Retinal pigment epithelial cell (primary cell): ENCODE measurements around the gene CARNS1.
"Not testable (repeated sequence)": the region's sequence is repeated elsewhere in the genome, so short reads cannot be mapped to it uniquely, and the experiment has no call there.

Experiments used
- DNase-seq: peaks from one replicate; pipeline ENCODE4 v3.0.0-alpha.2; 2010; ENCODE audit warnings: low read depth
- H3K4me3 ChIP-seq: 2 replicates; pipeline ENCODE4 v1.5.1; 2011; ENCODE audit warnings: mild to moderate bottlenecking, low read length, control low read depth, moderate library complexity
- TF ChIP-seq, protein P1 (sequence below): conservative IDR thresholded peaks from 2 replicates; pipeline ENCODE4 v1.5.1; 2011; ENCODE audit warnings: low read depth, low read length, control low read depth, inconsistent platforms

The CARNS1 gene

DNA sequence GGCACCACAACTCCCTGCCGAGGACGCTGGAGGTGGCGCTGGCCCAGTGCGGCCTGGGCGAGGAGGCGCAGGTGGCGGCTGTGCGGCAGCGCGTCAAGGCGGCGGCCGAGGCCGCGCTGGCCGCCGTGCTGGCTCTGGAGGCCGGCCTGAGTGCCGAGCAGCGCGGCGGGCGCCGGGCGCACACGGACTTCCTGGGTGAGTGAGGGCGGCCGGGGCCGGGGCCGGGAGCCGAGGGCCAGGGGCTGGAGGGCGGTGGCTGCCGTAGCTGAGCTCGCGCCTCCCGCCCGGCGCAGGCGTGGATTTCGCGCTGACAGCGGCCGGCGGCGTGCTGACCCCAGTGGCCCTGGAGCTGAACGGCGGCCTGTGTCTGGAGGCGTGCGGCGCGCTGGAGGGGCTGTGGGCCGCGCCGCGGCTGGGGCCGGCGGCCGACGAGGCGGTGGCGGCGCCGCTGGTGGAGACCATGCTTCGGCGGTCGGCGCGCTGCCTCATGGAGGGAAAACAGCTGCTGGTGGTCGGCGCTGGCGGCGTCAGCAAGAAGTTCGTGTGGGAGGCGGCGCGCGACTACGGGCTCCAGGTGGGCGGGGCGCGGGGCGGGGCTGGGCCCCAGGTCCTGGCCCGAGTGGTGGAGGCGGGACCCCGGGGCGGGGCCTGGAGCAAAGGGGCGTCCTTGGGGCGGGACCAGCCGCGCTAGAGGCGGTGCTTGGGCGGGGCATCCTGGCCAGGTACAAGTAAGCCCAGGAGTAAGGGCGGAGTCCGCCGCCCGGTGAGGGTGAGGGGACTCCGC is 5.4 kb downstream of the CARNS1 start:
- TF ChIP-seq, protein P1, sequence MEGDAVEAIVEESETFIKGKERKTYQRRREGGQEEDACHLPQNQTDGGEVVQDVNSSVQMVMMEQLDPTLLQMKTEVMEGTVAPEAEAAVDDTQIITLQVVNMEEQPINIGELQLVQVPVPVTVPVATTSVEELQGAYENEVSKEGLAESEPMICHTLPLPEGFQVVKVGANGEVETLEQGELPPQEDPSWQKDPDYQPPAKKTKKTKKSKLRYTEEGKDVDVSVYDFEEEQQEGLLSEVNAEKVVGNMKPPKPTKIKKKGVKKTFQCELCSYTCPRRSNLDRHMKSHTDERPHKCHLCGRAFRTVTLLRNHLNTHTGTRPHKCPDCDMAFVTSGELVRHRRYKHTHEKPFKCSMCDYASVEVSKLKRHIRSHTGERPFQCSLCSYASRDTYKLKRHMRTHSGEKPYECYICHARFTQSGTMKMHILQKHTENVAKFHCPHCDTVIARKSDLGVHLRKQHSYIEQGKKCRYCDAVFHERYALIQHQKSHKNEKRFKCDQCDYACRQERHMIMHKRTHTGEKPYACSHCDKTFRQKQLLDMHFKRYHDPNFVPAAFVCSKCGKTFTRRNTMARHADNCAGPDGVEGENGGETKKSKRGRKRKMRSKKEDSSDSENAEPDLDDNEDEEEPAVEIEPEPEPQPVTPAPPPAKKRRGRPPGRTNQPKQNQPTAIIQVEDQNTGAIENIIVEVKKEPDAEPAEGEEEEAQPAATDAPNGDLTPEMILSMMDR = no peak
- DNase-seq = peak; percentile 46
- H3K4me3 ChIP-seq = peak overlapping the region; percentile 10

DNA sequence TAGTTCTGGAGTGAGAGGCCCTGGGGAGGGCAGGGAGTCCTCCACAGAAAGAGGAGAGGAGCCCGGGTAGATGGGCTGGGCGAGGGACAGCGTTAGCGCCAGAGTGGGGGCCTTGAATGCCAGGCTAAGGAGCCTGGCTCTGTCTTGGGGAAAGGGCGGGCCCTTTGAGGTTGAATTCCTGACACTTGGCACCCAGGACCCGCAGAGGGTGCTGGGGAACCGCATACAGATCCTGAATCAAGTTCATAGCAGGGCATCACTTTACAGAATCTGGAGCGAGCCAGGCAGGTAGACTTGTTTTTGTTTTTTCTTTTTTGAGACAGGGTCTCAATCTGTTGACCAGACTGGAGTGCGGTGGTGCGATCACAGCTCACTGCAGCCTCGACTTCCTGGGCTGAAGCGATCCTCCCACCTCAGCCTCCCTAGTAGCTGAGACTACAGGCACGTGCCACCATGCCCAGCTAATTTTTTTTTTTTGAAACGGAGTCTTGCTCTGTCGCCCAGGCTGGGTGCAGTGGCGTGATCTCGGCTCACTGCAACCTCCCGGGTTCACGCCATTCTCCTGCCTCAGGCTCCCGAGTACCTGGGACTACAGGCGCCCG is 6.1 kb downstream of the CARNS1 start:
- no peak for DNase-seq
- no peak overlapping the region for H3K4me3 ChIP-seq
- TF ChIP-seq, protein P1 = no peak

DNA sequence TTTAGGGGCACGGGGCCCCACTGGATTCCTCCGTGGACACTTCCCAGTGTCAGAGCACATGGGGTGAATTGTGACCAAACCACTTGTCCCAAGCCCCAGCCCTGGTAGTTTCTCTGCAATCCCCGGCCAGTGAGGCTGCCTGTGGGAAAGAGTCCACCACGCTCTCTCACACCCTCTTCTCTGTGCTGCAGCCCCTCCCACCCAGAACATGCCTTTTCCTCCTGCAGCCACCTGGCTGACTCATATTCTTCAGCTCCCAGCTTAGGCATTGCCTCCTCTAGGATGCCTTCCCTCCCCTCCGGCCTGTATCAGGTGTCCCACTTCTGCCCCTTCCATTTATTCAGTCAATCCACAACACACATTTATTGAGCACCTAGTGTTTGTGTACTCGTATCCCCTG is 7.4 kb downstream of the CARNS1 start:
- DNase-seq = no peak
- TF ChIP-seq, protein P1 = no peak
- H3K4me3 ChIP-seq = no peak overlapping the region

DNA sequence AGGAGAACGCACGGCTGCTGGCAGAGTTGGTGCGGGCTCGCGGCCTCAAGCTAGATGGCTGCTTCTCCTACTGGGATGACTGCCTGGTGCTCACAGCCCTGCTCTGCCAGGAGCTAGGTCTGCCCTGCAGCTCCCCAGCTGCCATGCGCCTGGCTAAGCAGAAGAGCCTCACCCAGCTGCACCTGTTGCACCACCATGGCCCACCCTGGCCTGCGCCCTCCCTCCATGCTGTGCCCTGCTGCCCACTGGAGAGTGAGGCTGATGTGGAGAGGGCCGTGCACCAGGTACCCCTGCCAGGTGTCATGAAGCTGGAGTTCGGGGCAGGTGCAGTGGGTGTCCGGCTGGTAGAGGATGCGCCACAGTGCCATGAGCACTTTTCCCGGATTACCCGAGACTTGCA is 8.0 kb downstream of the CARNS1 start:
- DNase-seq = no peak
- TF ChIP-seq, protein P1 = no peak
- no peak overlapping the region for H3K4me3 ChIP-seq

DNA sequence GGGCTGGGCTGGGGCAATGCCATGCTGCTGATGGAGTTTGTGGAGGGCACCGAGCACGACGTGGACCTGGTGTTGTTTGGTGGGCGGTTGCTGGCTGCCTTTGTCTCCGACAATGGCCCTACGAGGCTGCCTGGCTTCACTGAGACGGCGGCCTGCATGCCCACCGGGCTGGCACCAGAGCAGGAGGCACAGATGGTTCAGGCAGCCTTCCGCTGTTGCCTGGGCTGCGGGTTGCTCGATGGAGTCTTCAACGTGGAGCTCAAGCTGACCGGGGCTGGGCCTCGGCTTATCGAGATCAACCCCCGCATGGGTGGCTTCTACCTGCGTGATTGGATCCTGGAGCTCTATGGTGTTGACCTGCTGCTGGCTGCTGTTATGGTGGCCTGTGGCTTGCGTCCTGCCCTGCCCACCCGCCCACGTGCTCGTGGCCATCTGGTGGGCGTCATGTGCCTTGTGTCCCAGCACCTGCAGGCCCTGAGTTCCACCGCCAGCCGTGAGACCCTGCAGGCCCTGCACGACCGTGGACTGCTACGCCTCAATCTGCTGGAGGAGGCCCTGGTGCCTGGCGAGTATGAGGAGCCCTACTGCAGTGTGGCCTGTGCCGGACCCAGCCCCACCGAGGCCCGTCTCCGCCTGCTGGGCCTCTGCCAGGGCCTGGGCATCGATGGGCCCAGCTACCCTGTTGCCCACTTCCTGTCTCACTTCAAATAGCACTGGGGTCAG is 8.6 kb downstream of the CARNS1 start:
- TF ChIP-seq, protein P1 = no peak
- H3K4me3 ChIP-seq = no peak overlapping the region
- no peak for DNase-seq

DNA sequence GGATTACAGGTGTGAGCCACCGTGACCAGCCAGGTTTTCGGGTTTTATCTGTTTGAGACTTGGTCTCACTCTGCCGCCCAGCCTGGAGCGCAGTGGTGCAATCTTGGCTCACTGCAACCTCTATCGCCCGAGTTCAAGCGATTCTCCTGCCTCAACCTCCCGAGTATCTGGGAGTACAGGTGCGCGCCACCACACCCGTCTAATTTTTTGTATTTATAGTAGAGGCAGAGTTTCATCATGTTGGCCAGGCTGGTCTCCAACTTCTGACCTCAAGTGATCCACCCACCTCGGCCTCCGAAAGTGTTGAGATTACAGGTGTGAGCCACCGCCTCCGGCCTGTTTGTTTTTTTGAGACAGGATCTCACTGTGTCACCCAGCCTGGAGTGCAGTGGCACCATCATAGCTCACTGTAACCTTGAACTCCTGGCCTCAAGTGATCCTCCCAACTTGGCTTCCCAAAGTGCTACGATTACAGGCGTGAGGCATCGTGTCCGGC is 11.9 kb downstream of the CARNS1 start:
- H3K4me3 ChIP-seq = peak overlapping the region; percentile 63
- DNase-seq = not testable (repeated sequence)

DNA sequence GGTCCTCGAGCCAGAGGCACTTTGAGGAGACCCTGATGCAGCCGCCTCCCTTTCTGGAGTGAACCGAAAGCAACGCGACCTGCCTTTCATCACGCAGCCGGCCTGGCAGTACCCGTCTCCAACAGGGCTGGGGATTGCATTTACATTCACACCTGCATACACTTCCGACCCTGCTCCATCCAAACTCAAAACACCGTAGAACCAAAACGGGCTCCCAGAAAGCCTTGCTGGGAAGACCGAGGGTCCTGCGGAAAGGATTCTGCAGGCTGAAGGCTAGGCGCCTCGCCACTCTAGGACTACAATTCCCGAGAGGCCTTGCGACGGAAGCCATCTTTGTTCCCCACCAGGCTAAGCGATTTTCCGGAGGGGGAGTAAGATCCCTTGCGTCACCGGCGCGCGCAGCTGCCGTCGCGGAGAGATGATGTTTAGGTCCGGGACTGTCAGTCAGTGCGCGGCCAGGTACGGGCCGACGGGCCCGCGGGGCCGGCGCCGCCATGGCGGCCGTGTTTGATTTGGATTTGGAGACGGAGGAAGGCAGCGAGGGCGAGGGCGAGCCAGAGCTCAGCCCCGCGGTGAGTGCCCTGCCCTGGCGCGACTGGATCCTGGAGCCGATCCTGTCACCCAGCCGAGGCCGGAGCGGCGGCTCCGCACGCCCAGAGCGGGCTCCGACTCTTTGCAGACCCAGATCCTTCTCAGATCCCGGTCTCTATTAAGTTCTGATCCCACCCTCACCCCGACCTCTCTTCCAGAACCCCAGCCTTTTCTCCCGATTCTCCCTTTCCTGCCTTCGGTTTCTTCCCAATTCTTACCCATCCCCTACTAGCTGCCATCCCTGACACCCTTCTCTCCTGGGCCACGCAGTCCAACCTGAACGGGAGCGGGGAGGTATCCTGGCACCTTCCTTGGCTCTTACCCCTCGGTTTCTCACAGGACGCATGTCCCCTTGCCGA is 12.8 kb downstream of the CARNS1 start, which contains the start of gene RPS6KB2:
TSS of gene RPS6KB2 (plus strand) at position 443 of the 950 bp plus-strand sequence. CDS start at position 495, 52 bp downstream.
- peak; percentile 86 for DNase-seq
- H3K4me3 ChIP-seq = peak within 1 kb of the TSS; percentile 63
- TF ChIP-seq, protein P1 = no peak
